SK-N-SH (cell line): ENCODE measurements around the gene SPATS1. TPM values are rescaled to one million over a fixed set of nuclear protein-coding genes. Genes with fewer than 3 reads are reported as not detected.

Source experiments
- CTCF ChIA-PET: fragments of 300-600, 350-600 bp; formaldehyde crosslinking; extraction: SDS; loops from one replicate; lab custom pipeline; 2021; lab: Yijun Ruan, JAX
- POLR2A ChIA-PET: fragments of 350-600 bp; sonication (Branson Sonifier 250); formaldehyde crosslinking; extraction: SDS; loops from one replicate; lab custom pipeline; 2020; ENCODE audit warnings: antibody characterized with exemption, inconsistent platforms; lab: Yijun Ruan, JAX
- DNase-seq: peaks from one replicate; pipeline ENCODE4 v3.0.0; 2012
- H2AFZ ChIP-seq: fragments of 200-600 bp; sonication (generic); 2 replicates; pipeline ENCODE4 v1.8.1; 2016; ENCODE audit warnings: antibody characterized with exemption, mild to moderate bottlenecking, low read depth
- H3F3A ChIP-seq: fragments of 200-600 bp; sonication (generic); replicated peaks from 2 replicates; pipeline ENCODE3; 2016; ENCODE audit warnings: antibody characterized with exemption, mild to moderate bottlenecking; ENCODE audit not compliant: insufficient read depth
- H3K27ac ChIP-seq, 2 experiments: fragments of 200-500 bp in 1 of 2; fragments of 200-600 bp in 1 of 2; sonication (Bioruptor generic) in 1 of 2; sonication (generic), shearing (Covaris generic) in 1 of 2; 2 replicates each; pipeline versions ENCODE4 v1.5.1 to v1.6.1; 2014 to 2016; ENCODE audit warnings: low read depth in 2 of 2, inconsistent platforms in 1 of 2, low read length in 1 of 2, mild to moderate bottlenecking in 1 of 2, mixed read lengths in 1 of 2
- H3K27me3 ChIP-seq: fragments of 200-600 bp; sonication (generic), shearing (Covaris generic); 2 replicates; pipeline ENCODE4 v1.6.1; 2016; ENCODE audit warnings: mixed run types; ENCODE audit not compliant: insufficient read depth
- H3K36me3 ChIP-seq, 2 experiments: fragments of 200-500 bp in 1 of 2; fragments of 200-600 bp in 1 of 2; sonication (Bioruptor generic) in 1 of 2; sonication (generic) in 1 of 2; replicated peaks in 1 of 2; 2 replicates each; pipeline versions ENCODE3 to v1.5.1; 2014 to 2016; ENCODE audit warnings: low read length in 1 of 2, mild to moderate bottlenecking in 1 of 2; ENCODE audit not compliant: insufficient read depth in 2 of 2, control insufficient read depth in 1 of 2
- H3K4me1 ChIP-seq, 2 experiments: fragments of 200-500 bp in 1 of 2; fragments of 200-600 bp in 1 of 2; sonication (Bioruptor generic) in 1 of 2; sonication (generic), shearing (Covaris generic) in 1 of 2; 2 replicates each; pipeline versions ENCODE4 v1.5.1 to v1.6.1; 2014 to 2016; ENCODE audit warnings: low read depth in 1 of 2, low read length in 1 of 2, mixed run types in 1 of 2; ENCODE audit not compliant: insufficient read depth in 2 of 2, control insufficient read depth in 1 of 2
- H3K4me2 ChIP-seq: fragments of 200-600 bp; sonication (generic), shearing (Covaris generic); 2 replicates; pipeline ENCODE4 v1.6.1; 2017; ENCODE audit warnings: mixed run types
- H3K4me3 ChIP-seq, 2 experiments: fragments of 200-500 bp in 1 of 2; fragments of 200-600 bp in 1 of 2; sonication (Bioruptor generic) in 1 of 2; sonication (generic), shearing (Covaris generic) in 1 of 2; 2 replicates each; pipeline versions ENCODE4 v1.5.1 to v1.8.1; 2014 to 2016; ENCODE audit warnings: low read depth in 2 of 2, inconsistent platforms in 1 of 2, low read length in 1 of 2, mild to moderate bottlenecking in 1 of 2, mixed read lengths in 1 of 2, moderate library complexity in 1 of 2
- H3K79me2 ChIP-seq: fragments of 200-600 bp; sonication (generic); 2 replicates; pipeline ENCODE4 v1.8.1; 2017; ENCODE audit warnings: mild to moderate bottlenecking; ENCODE audit not compliant: insufficient read depth
- H3K9ac ChIP-seq: fragments of 200-600 bp; sonication (generic); 2 replicates; pipeline ENCODE4 v1.6.1; 2017; ENCODE audit warnings: mixed run types
- H3K9me2 ChIP-seq: fragments of 200-600 bp; sonication (generic); 2 replicates; pipeline ENCODE4 v1.6.1; 2017; ENCODE audit warnings: mixed run types
- H3K9me3 ChIP-seq: fragments of 200-600 bp; sonication (generic); 2 replicates; pipeline ENCODE4 v1.6.1; 2017; ENCODE audit warnings: mixed run types, mild to moderate bottlenecking, moderate library complexity
- H4K20me1 ChIP-seq: fragments of 200-600 bp; sonication (generic); 2 replicates; pipeline ENCODE4 v1.6.1; 2017; ENCODE audit warnings: mild to moderate bottlenecking, mixed run types; ENCODE audit not compliant: insufficient read depth
- FOSL2 ChIP-seq: IDR thresholded peaks from 2 replicates; pipeline ENCODE4 v1.4.0; 2012; ENCODE audit warnings: low read depth, mild to moderate bottlenecking, moderate library complexity, borderline replicate concordance
- GABPA ChIP-seq: IDR thresholded peaks from 2 replicates; pipeline ENCODE4 v1.4.0; 2012; ENCODE audit warnings: low read depth, mild to moderate bottlenecking
- GATA2 ChIP-seq: sonication (generic); formaldehyde crosslinking; IDR thresholded peaks from 2 replicates; pipeline ENCODE4 v1.5.0; 2020; ENCODE audit warnings: mild to moderate bottlenecking, missing genetic modification reagents
- IRF3 ChIP-seq: fragments of 150-350 bp; IDR thresholded peaks from 2 replicates; pipeline ENCODE4 v1.6.1; 2016; ENCODE audit warnings: mild to moderate bottlenecking, low read depth, low read length
- JUND ChIP-seq: IDR thresholded peaks from 2 replicates; pipeline ENCODE4 v1.4.0; 2012
- MAX ChIP-seq: IDR thresholded peaks from 2 replicates; pipeline ENCODE4 v1.4.0; 2012; ENCODE audit warnings: low read depth
- MXI1 ChIP-seq: IDR thresholded peaks from 2 replicates; pipeline ENCODE4 v1.6.1; 2012; ENCODE audit warnings: mild to moderate bottlenecking, low read depth, low read length, improper control_type of control experiment
- NFIC ChIP-seq: IDR thresholded peaks from 2 replicates; pipeline ENCODE4 v1.4.0; 2012; ENCODE audit warnings: borderline replicate concordance
- PBX3 ChIP-seq: IDR thresholded peaks from 2 replicates; pipeline ENCODE4; 2012
- RAD21 ChIP-seq: IDR thresholded peaks from 2 replicates; pipeline ENCODE4 v1.6.1; 2012; ENCODE audit warnings: mild to moderate bottlenecking, low read length
- RCOR1 ChIP-seq: fragments of 150-350 bp; IDR thresholded peaks from 2 replicates; pipeline ENCODE4 v1.6.1; 2017; ENCODE audit warnings: antibody characterized with exemption, low read length
- SMC3 ChIP-seq: IDR thresholded peaks from 2 replicates; pipeline ENCODE4 v1.6.1; 2012; ENCODE audit warnings: low read depth, low read length, improper control_type of control experiment
- TEAD4 ChIP-seq: IDR thresholded peaks from 2 replicates; pipeline ENCODE4 v1.4.0; 2012; ENCODE audit warnings: mild to moderate bottlenecking, borderline replicate concordance; ENCODE audit not compliant: insufficient read depth
- ZBTB33 ChIP-seq: IDR thresholded peaks from 2 replicates; pipeline ENCODE4 v1.4.0; 2012; ENCODE audit warnings: low read depth, borderline replicate concordance
- WGBS: methylation state at CpG from one replicate; pipeline ENCODE4 v1.1.6; 2017; ENCODE audit warnings: low lambda C conversion rate; 5-methylcytosine and 5-hydroxymethylcytosine counted together
- polyA plus RNA-seq, 3 experiments: library from polyadenylated mRNA; depleted of rRNA; stranded (reverse); fragments of >200 nt; gene quantifications; 2 replicates each; pipeline ENCODE4 v1.2.3, GENCODE V29; 2012

SPATS1 gene
- polyA plus RNA-seq, 1 of the 3 experiments (the other 2 are of a cell fraction) = not detected

- DNase-seq = no peak
- H3K27ac ChIP-seq = no peak overlapping the region
- H3K9me2 ChIP-seq = no peaks in the 10 kb centered on the region
- CTCF ChIA-PET = no interaction called here
- no peak overlapping the region for H3K9ac ChIP-seq
- no peaks in the 10 kb centered on the region for H3K4me1 ChIP-seq
- WGBS = 73% methylated on average over 1 of the region's 1 CpG
- no peak overlapping the region for H3K4me2 ChIP-seq
- no peaks in the 10 kb centered on the region for H3K9me3 ChIP-seq
- H3K36me3 ChIP-seq = no peaks in the 10 kb centered on the region
- no peaks in the 10 kb centered on the region for H4K20me1 ChIP-seq
- no peak overlapping the region for H2AFZ ChIP-seq
- POLR2A ChIA-PET = no interaction called here
- H3F3A ChIP-seq = no peaks in the 10 kb centered on the region
- H3K27me3 ChIP-seq = no peaks in the 10 kb centered on the region; the same call in 1 of the 2 replicates
- no peaks in the 10 kb centered on the region for H3K79me2 ChIP-seq
- H3K4me3 ChIP-seq = no peak overlapping the region; a peak in 1 of 4 replicates
- TF ChIP-seq RCOR1 (no peak), MXI1 (no peak), RAD21 (no peak)
- TF ChIP-seq, all 33 proteins: peak for 0
Measured at GRCh38 chr6:44377971-44378370, 35.5 kb downstream of the SPATS1 start.

- H3K27me3 ChIP-seq = no peaks in the 10 kb centered on the region
- H2AFZ ChIP-seq = no peak overlapping the region
- H3K9me2 ChIP-seq = no peaks in the 10 kb centered on the region
- no peak overlapping the region for H3K4me3 ChIP-seq
- ChIA-PET CTCF (interaction anchor here (0.9 kb wide), 1 partner anchor 69 kb away, joined by 3 read pairs; the partner anchor contains the start of gene AARS2), POLR2A (no interaction called here)
- no peaks in the 10 kb centered on the region for H3K79me2 ChIP-seq
- WGBS = 83% methylated on average over 2 of the region's 2 CpGs
- no peak overlapping the region for H3K27ac ChIP-seq
- H3K9me3 ChIP-seq = no peaks in the 10 kb centered on the region
- no peaks in the 10 kb centered on the region for H3K36me3 ChIP-seq
- TF ChIP-seq TEAD4 (no peak), GATA2 (CRISPR knock-in tag) (no peak), FOSL2 (no peak), MAX (no peak), ZBTB33 (no peak), NFIC (no peak), IRF3 (no peak), GABPA (no peak), JUND (no peak), RCOR1 (no peak), PBX3 (no peak), SMC3 (no peak)
- no peak overlapping the region for H3K4me2 ChIP-seq
- no peaks in the 10 kb centered on the region for H3F3A ChIP-seq
- H3K4me1 ChIP-seq = peaks cover 0 to 5% of the 10 kb centered on the region in 2 experiments; a peak in 2 of 4 replicates
- no peaks in the 10 kb centered on the region for H4K20me1 ChIP-seq
- DNase-seq = no peak
- no peak overlapping the region for H3K9ac ChIP-seq
Measured at GRCh38 chr6:44381739-44382138, 39.3 kb downstream of the SPATS1 start.
